Stimulated activated CD4-positive, alpha-beta T cell treated with anti-CD3 and anti-CD28 coated beads, Interleukin-12 subunit alpha, Interleukin-12 subunit beta, amount 100 ng/mL, for 4 hours (primary cell): Measurements from ENCODE around the gene ARHGEF28.

Source experiments
- DNase-seq: peaks from one replicate; pipeline ENCODE4 v3.0.0-alpha.2; 2020

ARHGEF28 gene

DNA sequence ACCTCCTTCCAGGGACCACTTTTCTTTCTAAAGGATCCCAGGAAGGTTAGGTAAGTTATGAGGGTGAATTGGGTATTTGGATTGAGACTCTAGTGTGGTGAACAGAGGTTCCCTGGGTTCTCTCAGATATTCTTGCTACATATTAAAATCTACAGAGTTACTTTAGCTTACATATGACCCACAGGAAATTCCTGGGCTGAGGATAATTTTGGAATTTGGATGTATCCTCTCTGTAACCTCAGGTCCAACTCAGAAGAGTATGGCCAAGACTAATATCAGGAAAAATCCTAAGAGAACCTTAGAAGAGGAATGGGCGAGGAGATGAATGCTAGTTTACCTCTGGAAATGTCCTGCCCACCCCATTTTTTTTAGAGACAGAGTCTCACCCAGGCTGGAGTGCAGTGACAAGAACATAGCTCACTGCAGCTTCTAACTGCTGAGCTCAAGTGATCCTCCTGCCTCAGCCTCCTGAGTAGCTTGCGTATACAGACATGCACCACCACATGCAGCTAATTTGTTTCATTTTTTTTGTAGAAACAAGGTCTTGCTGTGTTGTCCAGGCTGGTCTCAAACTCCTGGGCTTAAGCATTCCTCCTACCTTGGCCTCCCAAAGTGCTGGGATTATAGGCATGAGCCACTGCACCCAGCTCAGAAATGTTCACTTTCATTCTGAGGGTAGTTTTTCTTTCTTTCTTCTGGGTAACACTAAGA is 196.4 kb downstream of the ARHGEF28 start:
- no peak for DNase-seq

DNA sequence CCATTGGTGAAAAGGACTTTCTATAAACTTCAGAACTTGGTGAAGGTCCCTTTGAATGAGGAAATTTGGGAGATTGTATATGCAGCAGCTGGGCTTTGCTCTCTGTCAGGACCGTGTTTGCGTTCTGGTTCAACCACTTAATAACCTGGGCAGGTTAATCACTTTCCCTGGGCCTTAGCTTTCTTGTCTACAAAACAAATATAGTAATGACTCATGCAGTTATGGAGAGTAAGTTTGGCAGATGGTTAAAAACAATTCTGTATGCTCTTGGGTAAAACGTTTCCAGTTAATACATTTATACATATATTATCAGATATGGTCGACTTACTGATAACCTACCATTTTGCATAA is 197.0 kb downstream of the ARHGEF28 start:
- no peak for DNase-seq

DNA sequence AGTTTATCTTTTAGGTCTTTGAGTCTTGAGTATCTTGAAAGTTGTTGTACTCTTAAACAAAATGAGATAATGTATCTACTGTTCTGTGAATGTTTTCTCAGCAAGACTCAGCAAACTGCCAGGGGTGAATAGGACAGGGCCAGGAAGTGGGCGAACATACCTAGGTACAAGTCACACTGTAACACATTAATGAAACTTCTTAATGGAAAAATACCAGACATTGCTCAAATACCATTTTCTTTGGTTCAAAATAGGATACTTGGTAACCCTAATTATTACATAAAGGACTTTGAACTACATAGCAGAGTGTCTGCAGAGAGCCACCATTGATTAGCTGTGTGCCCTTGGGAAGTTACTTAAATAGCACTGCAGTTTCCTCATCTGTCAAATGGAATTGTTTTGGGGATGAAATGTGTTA is 197.5 kb downstream of the ARHGEF28 start:
- no peak for DNase-seq

DNA sequence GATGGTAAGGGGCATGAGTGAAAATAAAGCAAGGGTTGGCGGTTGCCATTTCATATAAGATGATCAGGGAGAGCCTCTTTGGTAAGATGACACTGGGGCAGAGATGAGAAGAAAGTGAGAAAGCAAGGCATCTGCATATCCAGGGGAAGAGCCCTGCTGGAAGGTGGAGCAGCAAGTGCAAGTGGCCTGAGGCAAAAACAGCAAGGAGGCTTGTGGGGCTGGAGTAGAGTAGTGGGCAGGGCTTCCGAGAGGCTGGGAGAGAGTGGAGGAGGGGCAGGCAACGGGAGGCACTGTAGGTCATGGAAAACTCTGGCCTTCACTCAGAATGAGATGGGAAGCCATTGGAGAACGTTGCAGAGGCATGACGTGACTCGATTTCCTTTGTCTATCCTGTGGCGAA is 199.2 kb downstream of the ARHGEF28 start:
- no peak for DNase-seq

DNA sequence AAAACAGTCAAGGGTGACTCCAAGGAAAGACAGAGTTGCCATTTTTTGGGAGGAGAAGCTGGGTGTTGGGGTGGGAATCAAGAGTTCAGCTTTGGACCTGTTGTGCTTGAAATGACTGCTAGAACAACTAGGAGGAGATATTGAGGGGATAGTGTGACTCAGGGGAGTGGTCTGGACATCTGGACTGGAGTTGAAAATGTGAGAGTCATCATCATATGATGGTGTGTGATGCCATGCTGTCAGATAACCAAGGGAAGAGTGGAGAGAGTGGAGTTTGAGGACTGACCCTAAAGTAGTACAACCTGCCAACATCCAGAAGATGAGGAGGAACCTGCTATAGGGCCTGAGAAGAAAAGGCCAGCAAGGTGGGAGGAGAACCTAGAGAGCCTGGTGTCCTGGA is 199.7 kb downstream of the ARHGEF28 start:
- no peak for DNase-seq

DNA sequence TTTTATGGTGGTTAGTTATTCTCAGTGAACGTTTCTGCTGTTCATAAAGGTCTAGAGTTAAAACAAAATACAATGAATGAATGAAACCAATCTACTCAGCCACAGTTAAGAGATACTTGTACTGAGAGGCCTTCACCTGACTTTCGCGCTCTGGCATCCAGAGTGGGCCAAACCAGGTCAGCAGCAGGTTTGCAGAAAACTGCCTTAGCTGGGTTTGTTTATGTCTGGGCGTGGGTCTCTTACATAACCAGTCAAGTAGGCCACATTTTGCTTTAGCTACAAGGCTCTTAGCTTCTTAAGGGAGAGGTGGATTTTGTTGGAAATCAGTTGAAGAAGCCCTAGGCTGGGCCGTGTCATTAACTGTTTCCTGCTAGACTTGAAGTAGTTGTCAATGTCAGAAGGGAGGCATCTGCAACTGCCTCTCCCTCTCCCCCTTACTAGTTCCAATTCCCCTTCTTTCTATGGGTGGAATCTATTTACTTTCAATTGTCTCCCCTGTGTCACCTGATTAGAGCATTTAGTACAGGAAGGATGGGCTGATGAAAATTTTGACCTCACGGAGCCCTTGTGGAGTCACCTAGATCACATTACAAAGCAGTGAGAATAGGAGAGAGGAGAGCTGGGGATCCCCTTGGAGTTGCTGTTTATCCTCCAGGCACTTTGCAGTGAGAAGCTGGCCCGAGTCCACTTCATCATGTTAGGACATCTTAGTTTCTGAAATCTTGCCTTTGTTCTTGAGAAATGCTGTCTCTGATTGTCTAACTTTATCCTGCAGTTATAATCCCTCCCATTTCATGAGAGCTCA is 200.5 kb downstream of the ARHGEF28 start:
- no peak for DNase-seq

DNA sequence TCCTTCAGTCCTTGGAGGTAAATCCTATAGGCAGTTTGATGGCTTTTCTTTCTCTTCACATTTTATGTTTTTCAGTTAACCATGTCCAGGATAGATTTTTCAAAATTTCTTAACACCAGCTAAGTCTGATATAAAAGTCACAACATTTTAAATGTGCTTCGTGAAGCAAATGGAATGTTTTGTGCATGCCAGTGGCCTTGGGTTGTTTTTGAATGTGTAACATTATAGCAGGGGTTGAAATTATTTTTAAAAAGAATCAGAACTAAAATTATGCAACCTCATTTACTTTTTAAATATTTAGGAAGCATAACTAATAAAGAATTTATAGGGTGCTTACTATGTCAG is 201.1 kb downstream of the ARHGEF28 start:
- no peak for DNase-seq

DNA sequence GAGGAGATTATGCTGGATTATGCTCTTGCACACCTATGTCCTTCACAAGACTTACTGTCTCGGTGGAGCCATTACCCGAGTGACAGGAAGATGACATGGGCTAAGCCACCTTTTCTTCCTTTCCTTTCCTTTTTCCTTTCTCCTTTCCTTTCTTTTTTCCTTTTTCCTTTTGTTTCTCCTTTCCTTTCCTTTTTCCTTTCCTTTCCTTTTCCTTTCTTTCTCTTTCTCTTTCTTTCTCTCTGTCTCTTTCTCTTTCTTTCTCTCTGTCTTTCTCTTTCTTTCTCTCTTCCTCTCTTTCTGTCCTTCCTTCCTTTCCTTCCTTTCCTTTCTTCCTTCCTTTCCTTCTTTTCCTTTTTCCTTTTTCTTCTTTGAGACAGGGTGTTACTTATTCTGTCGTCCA is 202.5 kb downstream of the ARHGEF28 start:
- DNase-seq: no peak

DNA sequence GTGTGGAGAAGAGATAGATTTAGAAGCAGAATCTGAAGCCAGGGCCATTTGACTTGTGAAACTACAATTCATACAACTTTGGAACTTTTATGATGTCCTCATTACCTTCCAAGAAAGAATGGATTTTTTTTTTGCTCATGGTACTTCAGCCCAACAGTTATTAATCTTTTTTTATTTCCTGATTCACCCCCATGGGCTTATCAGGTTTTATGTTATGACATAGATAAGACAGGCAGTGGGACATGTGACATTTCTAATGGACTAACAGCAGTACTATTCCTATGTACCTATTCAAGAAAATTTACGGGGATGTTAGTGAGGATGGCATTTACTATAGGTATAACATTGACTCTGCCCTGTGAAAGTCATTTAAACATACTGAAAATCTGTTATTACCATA is 204.7 kb downstream of the ARHGEF28 start:
- no peak for DNase-seq

DNA sequence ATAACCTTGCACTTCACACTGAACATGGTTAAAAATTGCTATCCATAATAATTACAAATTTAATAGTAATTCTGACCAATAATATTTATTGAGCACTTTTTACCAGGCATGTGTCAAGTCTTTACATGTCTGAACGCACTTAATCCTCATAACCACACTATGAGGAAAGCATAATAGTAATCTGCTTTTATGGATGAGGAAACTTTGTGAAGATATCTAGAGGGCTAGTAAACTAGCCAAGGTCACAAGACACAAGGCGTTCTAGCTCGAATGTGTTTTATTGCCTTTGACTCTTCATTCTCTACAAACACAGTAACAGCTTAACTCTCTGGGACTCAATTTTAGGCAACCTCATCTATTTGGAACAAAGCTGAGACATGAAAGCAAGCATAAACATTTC is 205.1 kb downstream of the ARHGEF28 start:
- no peak for DNase-seq

DNA sequence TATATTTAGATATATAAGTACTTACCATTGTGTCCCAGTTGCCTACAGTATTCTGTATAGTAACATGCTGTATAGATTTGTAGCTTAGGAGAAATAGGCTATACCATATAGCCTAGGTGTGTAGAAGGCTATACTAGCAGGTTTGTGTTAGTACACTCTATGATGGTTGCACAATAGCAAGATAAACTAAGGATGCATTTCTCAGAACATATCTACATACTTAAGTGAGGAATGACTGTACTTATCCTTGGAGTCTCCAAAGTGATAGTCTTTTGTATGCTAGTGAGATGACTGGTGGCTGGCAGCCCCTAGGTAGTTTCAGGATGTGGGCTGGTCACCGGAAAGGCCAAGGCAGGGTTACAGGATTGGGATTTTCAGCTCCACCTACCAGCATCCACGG is 208.7 kb downstream of the ARHGEF28 start:
- no peak for DNase-seq

DNA sequence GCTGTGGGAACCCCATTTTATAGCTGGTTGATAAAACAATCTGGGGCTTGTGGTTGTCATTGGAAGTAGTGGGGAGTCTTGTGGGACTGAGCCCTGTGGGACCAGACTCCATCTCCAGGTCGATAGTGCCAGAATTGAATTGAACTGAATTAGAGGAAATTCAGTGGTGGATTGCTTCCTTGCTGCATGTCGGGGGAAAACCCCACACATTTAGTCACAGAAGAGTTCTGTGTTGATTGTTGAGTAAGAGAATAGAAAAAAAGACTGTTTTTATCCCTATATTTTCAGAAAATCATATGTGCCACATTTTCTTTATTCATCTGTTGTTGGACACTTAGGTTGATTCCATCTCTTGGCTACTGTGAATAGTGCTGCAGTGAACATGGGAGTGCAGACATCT is 209.7 kb downstream of the ARHGEF28 start:
- DNase-seq: no peak

DNA sequence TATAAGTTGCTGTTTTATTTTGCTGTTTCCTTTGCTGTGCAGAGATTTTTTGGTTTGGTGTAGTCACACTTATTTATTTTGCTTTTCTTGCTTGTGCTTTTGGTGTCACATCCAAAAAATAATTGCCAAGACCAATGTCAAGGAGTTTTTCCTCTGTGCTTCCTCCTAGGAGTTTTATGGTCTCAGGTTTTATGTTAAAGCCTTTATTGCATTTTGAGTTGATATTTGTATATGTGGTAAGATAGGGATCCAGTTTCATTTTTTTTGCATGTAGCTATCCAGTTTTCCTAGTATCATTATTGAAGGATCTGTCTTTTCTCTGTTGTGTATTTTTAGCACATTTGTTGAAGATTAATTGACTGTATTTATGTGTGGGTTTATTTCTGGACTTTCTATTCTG is 210.6 kb downstream of the ARHGEF28 start:
- DNase-seq: no peak

DNA sequence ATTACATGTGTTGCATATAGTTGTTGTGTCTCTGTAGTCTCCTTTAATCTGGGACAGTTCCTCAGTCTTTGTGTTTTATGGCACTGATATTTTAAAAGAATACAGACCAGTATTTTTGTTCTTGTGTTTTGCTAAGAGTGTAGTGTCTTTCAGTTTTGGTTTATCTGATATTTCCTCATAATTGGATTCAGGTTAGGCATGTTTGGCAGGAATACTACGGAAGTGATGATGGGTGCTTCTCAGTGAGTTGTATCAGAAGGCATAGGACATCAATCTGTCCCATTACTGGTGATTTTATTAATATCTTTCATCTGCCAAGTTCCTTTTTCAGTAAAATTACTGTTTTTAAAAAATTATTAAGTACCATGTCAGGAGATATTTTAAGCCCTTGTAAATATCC is 212.9 kb downstream of the ARHGEF28 start:
- no peak for DNase-seq

DNA sequence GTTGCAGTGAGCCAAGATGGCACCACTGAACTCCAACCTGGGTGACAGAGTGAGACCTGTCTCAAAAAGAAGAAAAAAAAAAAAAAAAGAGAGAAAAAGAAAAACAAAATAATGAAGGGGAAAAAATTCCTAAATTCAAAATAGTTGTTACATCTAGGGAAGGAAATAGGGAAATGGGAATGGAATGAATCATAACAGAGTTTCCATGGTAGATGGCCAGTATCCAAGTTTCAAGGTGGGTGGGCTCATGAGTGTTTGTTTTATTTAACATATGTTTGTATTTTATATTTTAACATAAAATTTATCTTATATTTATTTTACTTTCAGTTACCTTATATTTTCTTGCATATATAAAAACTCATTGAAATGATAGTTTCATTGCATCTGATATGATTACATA is 215.6 kb downstream of the ARHGEF28 start:
- no peak for DNase-seq

DNA sequence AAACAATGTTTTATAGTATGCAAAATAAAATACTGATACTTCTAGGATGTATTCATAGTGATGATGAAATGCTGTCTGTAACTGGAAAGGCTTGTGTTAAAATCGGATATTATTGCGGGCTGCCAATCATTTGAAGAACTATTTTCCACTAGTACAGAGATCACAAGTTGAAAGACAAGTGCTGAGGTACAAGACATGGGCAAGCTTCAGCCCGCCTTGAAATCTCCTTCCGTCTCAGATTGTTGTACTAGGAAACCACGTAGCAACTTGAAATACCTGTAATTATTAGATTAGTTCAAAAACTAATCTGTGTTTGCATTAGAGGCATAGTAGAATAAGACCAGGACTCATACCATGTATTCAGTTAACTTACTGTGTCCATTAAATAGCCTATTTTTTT is 218.2 kb downstream of the ARHGEF28 start:
- no peak for DNase-seq

DNA sequence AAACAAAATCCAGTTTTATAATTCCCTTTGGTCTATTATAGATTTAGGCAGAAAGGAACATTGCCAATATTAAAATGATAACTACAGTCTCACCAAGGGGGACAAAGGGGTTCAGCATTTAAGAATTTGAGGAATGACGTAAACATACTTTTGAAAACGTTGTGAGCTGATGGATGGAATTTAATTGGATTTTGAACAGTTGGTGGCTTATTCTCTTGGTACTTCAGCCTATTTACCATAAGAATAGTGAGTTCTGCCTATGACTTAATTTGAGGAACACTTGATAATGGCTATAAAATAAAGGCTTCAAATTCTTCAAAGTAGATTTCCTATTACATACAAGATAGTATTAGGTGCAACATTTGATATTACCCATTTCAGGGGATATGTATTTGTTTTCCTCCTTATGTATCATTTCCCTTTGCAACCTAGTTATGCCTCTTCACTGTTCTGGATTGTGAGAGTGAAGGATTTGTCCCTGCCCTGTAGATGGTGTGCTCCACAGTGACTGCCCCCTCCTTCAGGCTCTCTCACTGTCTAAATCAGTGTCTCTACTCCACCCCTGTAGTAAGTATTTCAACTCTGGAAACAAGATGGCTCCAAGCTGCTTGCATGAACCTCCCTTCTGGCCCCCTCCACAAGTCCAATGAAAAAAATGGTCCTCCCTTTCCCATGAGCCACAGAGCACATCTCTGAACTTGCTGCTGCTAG is 225.6 kb downstream of the ARHGEF28 start:
- DNase-seq: no peak

DNA sequence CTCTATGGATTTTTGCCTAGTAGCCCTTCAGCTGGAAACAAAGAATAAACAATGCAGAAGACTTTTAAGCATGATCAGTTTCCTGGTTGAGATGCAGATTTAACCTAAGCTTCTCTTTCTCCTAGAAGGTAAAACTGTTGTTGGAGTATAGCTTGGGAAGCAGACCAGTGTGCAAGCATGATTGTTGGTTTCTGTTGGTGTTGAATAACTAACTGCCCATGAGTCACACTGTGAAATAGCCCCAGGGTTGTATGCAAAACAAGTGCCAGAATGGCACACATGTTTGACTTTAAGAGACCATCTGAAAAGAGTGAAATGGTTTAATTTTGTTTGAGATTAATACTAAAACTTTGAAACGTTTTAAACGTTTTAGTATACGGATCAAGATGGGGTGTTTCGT is 227.1 kb downstream of the ARHGEF28 start:
- no peak for DNase-seq

DNA sequence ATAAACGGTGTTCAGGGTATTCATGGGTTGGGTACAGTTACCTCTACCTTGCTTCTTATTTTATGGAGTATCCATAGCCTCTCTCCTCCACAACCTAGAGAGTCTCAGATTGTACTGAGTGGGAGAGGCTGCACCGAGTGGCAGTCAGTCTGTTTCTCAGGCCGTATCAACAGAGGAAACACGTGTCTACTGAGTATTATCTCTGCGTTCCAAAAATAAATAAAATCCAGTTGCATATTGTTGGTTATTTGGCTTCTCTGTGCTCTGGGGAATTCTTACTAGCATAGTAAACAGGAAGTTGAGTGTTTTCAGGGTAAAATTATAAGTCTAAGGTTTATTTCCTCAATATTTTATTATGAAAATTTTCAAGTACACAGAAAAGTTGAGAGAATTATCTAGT is 231.0 kb downstream of the ARHGEF28 start:
- DNase-seq: no peak

DNA sequence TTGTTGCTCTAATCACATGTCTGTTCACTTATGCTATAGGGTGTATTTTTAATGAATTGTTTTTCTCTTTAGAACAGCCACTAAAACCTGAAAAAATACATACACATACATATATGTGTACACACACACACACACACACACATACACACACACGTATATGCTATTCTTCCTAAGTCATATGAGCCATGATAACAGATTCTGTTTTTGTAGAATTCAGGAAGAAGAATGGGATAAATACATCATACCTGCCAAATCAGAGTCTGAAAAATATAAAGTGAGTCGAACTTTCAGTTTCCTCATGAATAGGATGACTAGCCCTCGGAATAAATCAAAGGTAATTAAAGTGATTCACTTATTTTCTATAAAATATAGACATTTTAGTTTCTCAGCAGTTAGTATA is 231.4 kb downstream of the ARHGEF28 start:
- DNase-seq: no peak

DNA sequence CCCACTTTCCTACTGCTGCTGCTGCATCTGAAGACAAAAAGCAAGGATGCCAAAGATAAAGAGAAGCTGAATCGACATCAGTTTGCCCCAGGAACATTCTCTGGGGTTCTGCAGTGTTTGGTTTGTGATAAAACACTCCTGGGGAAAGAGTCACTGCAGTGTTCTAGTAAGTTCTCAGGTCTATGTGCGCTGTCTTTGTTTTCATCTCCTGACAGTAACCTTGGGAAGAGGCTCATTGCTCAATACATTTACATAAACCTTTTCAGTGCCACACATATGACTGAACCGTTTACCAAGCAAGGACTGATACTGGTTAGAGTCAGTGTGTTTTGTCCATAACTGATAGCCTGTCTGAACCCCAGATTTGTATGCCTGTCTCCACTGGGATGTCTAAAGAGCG is 232.1 kb downstream of the ARHGEF28 start:
- DNase-seq: no peak

DNA sequence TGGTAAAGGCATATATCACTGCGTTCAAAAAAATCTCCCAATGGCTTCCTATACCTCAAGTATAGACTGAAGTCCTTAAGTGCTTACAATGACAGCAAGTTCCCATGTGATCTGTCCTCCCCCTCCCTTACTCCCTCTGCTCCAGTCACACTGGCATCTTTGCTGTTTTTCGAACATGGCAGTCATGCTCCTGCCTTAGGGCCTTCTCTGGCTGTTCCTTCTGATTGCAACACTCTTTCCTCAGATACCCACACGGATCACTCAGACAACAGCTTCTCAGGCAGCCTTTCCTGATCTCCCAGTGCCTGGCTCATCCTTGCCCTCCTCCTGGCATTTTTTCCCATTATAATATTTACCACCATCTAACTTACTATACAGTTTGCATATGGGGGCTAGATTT is 232.8 kb downstream of the ARHGEF28 start:
- no peak for DNase-seq

DNA sequence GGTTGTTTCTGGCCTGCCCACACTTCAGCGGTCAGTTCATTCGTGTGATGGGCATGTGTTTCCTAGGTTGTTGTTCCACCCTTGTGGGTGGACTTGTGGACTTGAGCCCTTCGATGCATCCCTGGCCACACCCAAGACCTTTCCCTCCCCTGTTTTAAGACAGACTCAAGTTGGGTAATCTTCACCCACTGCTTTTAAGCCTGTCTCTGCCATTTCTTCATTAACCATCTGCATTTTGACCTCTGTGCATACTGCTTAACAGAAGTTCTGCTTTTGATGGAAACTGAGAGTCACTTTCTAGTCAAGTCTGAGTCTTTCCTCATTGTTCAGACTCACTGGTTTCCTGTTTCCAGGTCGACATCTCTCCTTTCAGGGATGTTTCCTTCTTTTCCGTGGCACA is 233.7 kb downstream of the ARHGEF28 start:
- no peak for DNase-seq

DNA sequence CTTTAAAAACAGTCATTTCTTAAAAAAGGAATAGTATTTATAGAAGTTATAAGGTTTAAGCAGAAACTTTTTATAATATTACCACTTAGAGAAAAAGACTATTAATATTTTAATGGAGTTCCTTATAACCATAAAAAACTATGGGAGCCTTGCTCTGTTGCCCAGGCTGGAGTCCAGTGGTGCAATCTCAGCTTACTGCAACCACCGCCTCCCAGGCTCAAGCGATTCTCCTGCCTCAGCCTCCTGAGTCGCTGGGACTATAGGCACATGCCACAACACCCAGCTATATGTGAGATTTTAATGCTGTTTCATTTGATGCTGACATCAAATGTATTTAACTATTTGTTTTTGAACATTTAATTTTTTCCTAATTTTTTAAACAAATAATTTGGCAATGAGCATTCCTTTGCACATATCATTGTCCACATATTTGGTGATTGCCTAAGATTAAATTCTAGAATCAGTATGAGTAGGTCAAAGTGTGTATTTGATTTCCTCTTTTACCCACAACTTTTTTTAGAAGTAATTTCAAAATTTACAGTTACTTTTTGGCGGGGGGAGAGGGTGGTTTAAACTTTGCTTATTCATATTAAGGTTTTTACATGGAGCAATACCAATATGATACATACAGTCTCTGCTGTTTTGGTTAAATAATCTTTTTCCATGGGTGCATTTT is 235.5 kb downstream of the ARHGEF28 start:
- DNase-seq: no peak
